ENCODE results near the gene CORO6.

The CORO6 gene

GRCh38 chr17:29587591-29587990 is 35.1 kb downstream of the CORO6 start:
- H3K27me3 Mint-ChIP-seq (ENCODE audit: low read depth): no peaks in the 10 kb centered on the region
- H3K27ac Mint-ChIP-seq: no peak overlapping the region
- peak overlapping the region; percentile 97 for H3K4me3 Mint-ChIP-seq
- H3K9me3 Mint-ChIP-seq: no peaks in the 10 kb centered on the region
- peaks cover 55% of the 10 kb centered on the region for H3K4me1 Mint-ChIP-seq (ENCODE audit: low read depth)
- no peak for DNase-seq (ENCODE audit: low spot score)
- H3K36me3 Mint-ChIP-seq (ENCODE audit: low read depth): peaks cover 9% of the 10 kb centered on the region

GRCh38 chr17:29586676-29587469 is 35.8 kb downstream of the CORO6 start:
- H3K36me3 Mint-ChIP-seq (ENCODE audit: low read depth): peaks cover 13% of the 10 kb centered on the region
- no peaks in the 10 kb centered on the region for H3K9me3 Mint-ChIP-seq
- peaks cover 50% of the 10 kb centered on the region for H3K4me1 Mint-ChIP-seq (ENCODE audit: low read depth)
- DNase-seq (ENCODE audit: low spot score): no peak
- H3K4me3 Mint-ChIP-seq: peak overlapping the region; percentile 97
- H3K27me3 Mint-ChIP-seq (ENCODE audit: low read depth): no peaks in the 10 kb centered on the region
- no peak overlapping the region for H3K27ac Mint-ChIP-seq

DNA sequence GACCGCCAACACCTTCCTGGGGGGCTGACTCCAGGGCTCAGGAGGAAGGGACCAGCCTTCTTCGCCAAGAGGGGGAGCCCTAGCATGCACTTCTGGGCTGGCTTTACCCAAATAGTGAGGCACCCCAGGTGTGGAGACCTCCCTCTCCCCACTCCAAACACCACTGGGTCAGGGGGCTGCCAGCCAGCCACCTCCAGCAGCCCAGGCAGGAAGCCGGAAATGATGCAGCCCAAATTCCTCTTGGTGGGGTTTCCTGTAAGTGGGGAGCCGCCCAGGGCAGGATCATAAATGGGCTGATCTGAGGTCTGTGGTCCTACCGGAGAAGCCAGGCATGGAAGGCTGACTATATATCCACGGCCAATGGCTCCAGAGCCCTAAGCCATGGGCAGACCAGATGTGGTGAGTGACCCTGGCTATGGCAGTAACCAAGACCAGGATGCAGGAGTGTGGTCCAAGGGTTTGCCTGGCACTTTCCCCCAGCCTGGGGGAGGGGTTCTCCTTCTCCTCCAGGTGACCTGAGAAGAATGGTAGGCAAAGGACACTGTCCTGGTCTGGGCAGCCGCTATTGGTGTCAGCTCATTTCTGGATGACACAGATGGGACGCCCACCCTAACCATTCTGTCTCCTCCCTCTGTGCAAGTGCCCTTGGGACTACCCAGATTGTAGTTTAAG is 37.5 kb downstream of the CORO6 start:
- H3K36me3 Mint-ChIP-seq (ENCODE audit: low read depth): peaks cover 17% of the 10 kb centered on the region
- H3K4me1 Mint-ChIP-seq (ENCODE audit: low read depth): peaks cover 42% of the 10 kb centered on the region

GRCh38 chr17:29584452-29585079 is 38.1 kb downstream of the CORO6 start:
- Mint-ChIP-seq H3K4me1 (ENCODE audit: low read depth) (peaks cover 43% of the 10 kb centered on the region), H3K4me3 (no peak overlapping the region), H3K27ac (peak overlapping the region; percentile 65), H3K9me3 (no peaks in the 10 kb centered on the region), H3K27me3 (ENCODE audit: low read depth) (no peaks in the 10 kb centered on the region), H3K36me3 (ENCODE audit: low read depth) (peaks cover 23% of the 10 kb centered on the region)
- DNase-seq (ENCODE audit: low spot score): no peak

More for the DNA sequence above, 37.5 kb downstream of the CORO6 start:
- Mint-ChIP-seq H3K27ac (peak overlapping the region; percentile 67), H3K4me3 (peak overlapping the region; percentile 43), H3K9me3 (no peaks in the 10 kb centered on the region), H3K27me3 (ENCODE audit: low read depth) (no peaks in the 10 kb centered on the region)
- DNase-seq (ENCODE audit: low spot score): no peak

DNA sequence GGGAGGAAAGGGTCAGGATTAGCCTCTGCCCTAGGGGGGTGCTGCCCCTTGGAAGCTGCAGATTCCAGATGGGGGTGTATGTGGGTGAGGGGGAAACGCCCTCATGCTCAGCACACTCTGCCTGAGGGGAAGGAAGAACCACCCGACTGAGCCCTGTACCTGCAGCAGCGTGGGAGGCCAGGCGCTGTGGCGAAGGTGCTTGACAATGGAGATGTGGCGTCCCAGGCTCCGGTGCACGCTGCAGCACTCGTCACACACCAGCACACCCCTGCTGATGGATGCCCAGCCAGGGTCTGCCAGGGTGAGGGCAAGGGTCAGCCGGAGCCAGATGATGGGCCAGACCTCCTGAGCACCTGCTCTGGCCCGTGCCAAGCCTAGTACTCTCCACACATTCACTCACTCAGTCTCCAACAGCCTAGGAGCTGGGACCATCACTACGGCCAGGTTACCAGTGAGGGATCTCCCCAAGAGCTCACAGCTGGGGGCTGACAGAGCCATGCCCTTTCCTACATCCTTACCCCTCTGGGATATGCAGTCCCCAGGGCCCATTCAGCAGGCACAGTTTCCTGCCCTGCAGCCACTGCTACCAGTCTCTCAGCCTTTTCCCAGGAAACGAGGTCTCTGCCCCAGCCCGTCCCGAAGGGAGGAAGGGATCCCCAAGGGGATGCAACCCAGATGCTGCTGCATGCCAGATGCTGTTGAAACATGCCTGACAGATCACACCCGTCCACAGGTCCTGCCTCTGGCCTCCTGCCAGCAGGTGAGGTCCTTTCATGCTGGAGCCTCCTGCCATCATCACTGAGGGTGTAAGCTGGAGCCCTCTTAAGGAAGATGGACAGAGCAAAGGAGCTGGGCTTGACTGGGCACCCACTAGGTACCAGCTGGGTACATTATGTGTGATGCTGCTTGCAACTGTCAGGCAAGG is 39.1 kb downstream of the CORO6 start:
- H3K4me3 Mint-ChIP-seq: no peak overlapping the region
- no peaks in the 10 kb centered on the region for H3K27me3 Mint-ChIP-seq (ENCODE audit: low read depth)
- no peak for DNase-seq (ENCODE audit: low spot score)
- H3K27ac Mint-ChIP-seq: peak overlapping the region; percentile 65
- H3K4me1 Mint-ChIP-seq (ENCODE audit: low read depth): peaks cover 43% of the 10 kb centered on the region
- H3K9me3 Mint-ChIP-seq: no peaks in the 10 kb centered on the region
- H3K36me3 Mint-ChIP-seq (ENCODE audit: low read depth): peaks cover 28% of the 10 kb centered on the region

DNA sequence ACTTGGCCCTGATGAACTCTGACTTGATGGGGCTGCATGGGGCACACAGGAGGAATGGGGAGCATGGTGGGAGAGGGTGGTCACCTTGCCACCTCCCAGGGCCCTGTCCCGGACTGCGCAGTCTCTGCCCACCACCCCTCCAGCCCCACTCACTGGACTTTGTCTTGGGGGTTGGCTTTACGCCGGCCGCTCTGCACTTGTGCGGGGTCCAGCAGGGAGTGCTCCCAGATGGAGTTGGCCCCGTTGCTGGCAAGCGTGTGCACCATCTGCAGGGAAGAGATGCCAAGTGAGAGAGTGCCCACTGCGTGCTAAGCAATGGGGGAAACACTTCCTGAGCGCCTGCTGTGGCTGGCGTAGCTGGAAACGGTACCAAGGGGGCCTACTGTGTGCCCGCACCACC is 39.9 kb downstream of the CORO6 start:
- H3K27me3 Mint-ChIP-seq (ENCODE audit: low read depth): no peaks in the 10 kb centered on the region
- no peak overlapping the region for H3K4me3 Mint-ChIP-seq
- peaks cover 37% of the 10 kb centered on the region for H3K4me1 Mint-ChIP-seq (ENCODE audit: low read depth)
- DNase-seq (ENCODE audit: low spot score): no peak
- H3K27ac Mint-ChIP-seq: no peak overlapping the region
- peaks cover 32% of the 10 kb centered on the region for H3K36me3 Mint-ChIP-seq (ENCODE audit: low read depth)
- H3K9me3 Mint-ChIP-seq: no peaks in the 10 kb centered on the region

DNA sequence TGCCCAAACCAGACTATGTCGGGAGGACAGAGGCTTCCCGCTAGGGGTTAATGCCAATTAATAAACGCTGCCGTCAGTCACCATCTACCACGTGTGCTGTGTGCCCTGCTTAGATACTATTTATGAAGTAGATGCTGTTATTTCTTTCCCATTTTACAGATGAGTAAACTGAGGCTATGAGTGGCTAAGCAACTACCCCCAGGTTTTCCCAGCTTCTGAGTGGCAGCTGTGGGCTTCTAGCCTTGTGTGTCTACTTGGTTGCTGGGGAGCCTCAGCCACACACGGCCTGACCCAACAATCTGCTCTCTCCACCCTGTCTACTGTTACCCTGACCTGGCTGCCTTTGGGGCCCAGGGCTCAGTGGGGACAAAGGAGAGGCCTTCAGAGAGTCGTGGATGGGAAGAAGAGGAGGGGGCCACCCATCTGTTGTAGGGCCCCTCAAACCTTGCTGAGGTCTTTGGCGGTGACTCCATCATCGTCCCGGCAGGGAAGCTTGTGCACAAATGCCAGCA is 40.4 kb downstream of the CORO6 start:
- H3K27me3 Mint-ChIP-seq (ENCODE audit: low read depth): no peaks in the 10 kb centered on the region
- H3K27ac Mint-ChIP-seq: peak overlapping the region; percentile 26
- DNase-seq (ENCODE audit: low spot score): no peak
- peaks cover 32% of the 10 kb centered on the region for H3K4me1 Mint-ChIP-seq (ENCODE audit: low read depth)
- H3K4me3 Mint-ChIP-seq: no peak overlapping the region
- H3K36me3 Mint-ChIP-seq (ENCODE audit: low read depth): peaks cover 35% of the 10 kb centered on the region
- H3K9me3 Mint-ChIP-seq: no peaks in the 10 kb centered on the region

GRCh38 chr17:29581583-29582253 is 41.0 kb downstream of the CORO6 start:
- no peak for DNase-seq (ENCODE audit: low spot score)
- Mint-ChIP-seq H3K27me3 (ENCODE audit: low read depth) (no peaks in the 10 kb centered on the region), H3K9me3 (no peaks in the 10 kb centered on the region), H3K4me3 (no peak overlapping the region), H3K27ac (no peak overlapping the region), H3K4me1 (ENCODE audit: low read depth) (peaks cover 30% of the 10 kb centered on the region), H3K36me3 (ENCODE audit: low read depth) (peaks cover 35% of the 10 kb centered on the region)

DNA sequence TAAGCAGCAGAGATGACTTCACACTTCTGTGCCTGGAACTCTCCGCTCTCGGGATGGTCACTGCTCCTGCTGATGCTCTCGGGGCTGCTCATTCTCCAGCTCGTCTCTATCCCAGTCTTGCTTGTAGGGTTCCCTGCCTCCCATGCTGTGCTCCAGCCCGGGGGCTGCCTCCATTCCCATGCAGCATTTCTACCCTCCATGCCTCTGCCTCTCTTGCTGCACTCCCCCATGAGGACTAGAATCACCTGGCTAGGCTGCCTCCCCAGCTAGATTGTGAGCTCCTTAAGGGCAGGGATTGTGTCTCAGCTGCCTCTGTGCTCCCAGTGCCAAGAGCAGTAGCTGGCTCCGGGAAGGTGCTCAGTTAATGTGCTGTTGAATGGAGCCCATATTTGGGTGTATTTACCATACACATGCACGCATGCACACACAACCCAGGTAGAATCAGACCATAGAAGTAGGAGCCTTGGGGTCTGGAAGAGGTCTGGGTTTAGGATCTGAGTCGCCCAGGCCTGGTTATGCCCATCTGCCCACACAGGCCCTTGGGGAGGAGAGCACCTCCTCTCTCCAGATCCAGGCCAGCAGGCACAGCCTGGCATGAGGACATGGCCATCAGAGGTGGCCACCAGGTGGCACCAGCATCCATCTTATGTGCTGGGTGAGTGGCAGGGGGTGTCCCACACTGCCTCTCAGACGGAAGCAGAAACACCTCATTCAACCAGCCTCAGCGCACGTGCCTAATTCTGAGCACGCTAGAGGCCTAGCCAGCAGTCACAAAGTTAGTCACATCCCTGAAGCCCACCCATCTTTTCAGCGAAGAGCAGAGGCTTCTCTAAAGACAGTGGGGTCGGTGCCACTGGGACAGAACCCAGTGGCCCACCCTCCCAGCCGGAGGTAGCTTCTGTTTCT is 42.6 kb downstream of the CORO6 start:
- DNase-seq (ENCODE audit: low spot score): peak; percentile 84
- peak overlapping the region; percentile 85 for H3K27ac Mint-ChIP-seq
- H3K27me3 Mint-ChIP-seq (ENCODE audit: low read depth): no peaks in the 10 kb centered on the region
- H3K36me3 Mint-ChIP-seq (ENCODE audit: low read depth): peaks cover 40% of the 10 kb centered on the region
- H3K9me3 Mint-ChIP-seq: no peaks in the 10 kb centered on the region
- H3K4me3 Mint-ChIP-seq: no peak overlapping the region
- peaks cover 18% of the 10 kb centered on the region for H3K4me1 Mint-ChIP-seq (ENCODE audit: low read depth)

- no peaks in the 10 kb centered on the region for H3K9me3 Mint-ChIP-seq
- no peak overlapping the region for H3K27ac Mint-ChIP-seq
- H3K4me1 Mint-ChIP-seq (ENCODE audit: low read depth): peaks cover 11% of the 10 kb centered on the region
- no peak for DNase-seq (ENCODE audit: low spot score)
- no peaks in the 10 kb centered on the region for H3K27me3 Mint-ChIP-seq (ENCODE audit: low read depth)
- H3K4me3 Mint-ChIP-seq: no peak overlapping the region
- H3K36me3 Mint-ChIP-seq (ENCODE audit: low read depth): peaks cover 45% of the 10 kb centered on the region
These were observed 43.9 kb downstream of the CORO6 start for GRCh38 chr17:29578626-29579485.

- Mint-ChIP-seq H3K9me3 (no peaks in the 10 kb centered on the region), H3K27ac (no peak overlapping the region), H3K36me3 (ENCODE audit: low read depth) (peaks cover 39% of the 10 kb centered on the region), H3K4me3 (no peak overlapping the region), H3K4me1 (ENCODE audit: low read depth) (peaks cover 11% of the 10 kb centered on the region), H3K27me3 (ENCODE audit: low read depth) (no peaks in the 10 kb centered on the region)
- no peak for DNase-seq (ENCODE audit: low spot score)
These were observed 45.1 kb downstream of the CORO6 start for GRCh38 chr17:29577385-29578211.
